Kidney epithelial cell (primary cell): Measurements from ENCODE around the gene ANKRD45. TPM values are rescaled to one million over a fixed set of nuclear protein-coding genes. Genes with fewer than 3 reads are reported as not detected.
A peak's percentile ranks its signal among the peaks of the same experiment; 100 is the strongest.

Experiments
- DNase-seq: peaks from one replicate; pipeline ENCODE4 v3.0.0-alpha.2; 2010; ENCODE audit warnings: low read depth
- H3K27me3 ChIP-seq: 2 replicates; pipeline ENCODE4 v1.6.0; 2011; ENCODE audit warnings: low read length; ENCODE audit not compliant: control insufficient read depth, insufficient read depth
- H3K36me3 ChIP-seq: 2 replicates; pipeline ENCODE4 v1.5.1; 2011; ENCODE audit warnings: low read length; ENCODE audit not compliant: control insufficient read depth, insufficient read depth
- H3K4me3 ChIP-seq: 2 replicates; pipeline ENCODE4 v1.5.1; 2011; ENCODE audit warnings: low read depth, mild to moderate bottlenecking, control low read depth, low read length
- CTCF ChIP-seq: IDR thresholded peaks from 2 replicates; pipeline ENCODE4 v1.5.1; 2011; ENCODE audit warnings: mild to moderate bottlenecking, moderate library complexity, low read length, control low read depth, inconsistent platforms; ENCODE audit not compliant: insufficient read depth, poor library complexity, severe bottlenecking
- total RNA-seq: library from RNA; depleted of rRNA; stranded (reverse); fragments of >200 nt; gene quantifications from 2 replicates; pipeline ENCODE4 v1.2.3, GENCODE V29; 2015

The ANKRD45 gene
- total RNA-seq, result 0.55 and 0.67 TPM in 2 replicates

GRCh38 chr1:173669491-173669941, at the start of gene ANKRD45:
ANKRD45 (minus strand) TSS chr1:173669851; CDS start chr1:173659418, 10,433 bp downstream.
- Histone ChIP-seq H3K36me3 (no peaks in the 10 kb centered on the region), H3K4me3 (peak within 1 kb of the TSS; percentile 67), H3K27me3 (no peaks in the 10 kb centered on the region)
- TF ChIP-seq CTCF, result peak; percentile 2
- DNase-seq, result no peak

- TF ChIP-seq CTCF, result no peak
- Histone ChIP-seq H3K4me3 (no peak overlapping the region), H3K36me3 (no peaks in the 10 kb centered on the region), H3K27me3 (no peaks in the 10 kb centered on the region)
- DNase-seq, result no peak
Observed at GRCh38 chr1:173717238-173717637, 47.6 kb upstream of the ANKRD45 start.

GRCh38 chr1:173715538-173715844, 45.8 kb upstream of the ANKRD45 start:
- no peaks in the 10 kb centered on the region for H3K36me3 ChIP-seq
- DNase-seq, result no peak
- peak overlapping the region; percentile 77 for H3K4me3 ChIP-seq
- TF ChIP-seq CTCF, result no peak
- H3K27me3 ChIP-seq, result no peaks in the 10 kb centered on the region

- Histone ChIP-seq H3K36me3 (no peaks in the 10 kb centered on the region), H3K27me3 (no peaks in the 10 kb centered on the region), H3K4me3 (peak within 1 kb of the TSS; percentile 77)
- TF ChIP-seq CTCF, result peak; percentile 2
- peak; percentile 56 for DNase-seq
Observed at GRCh38 chr1:173714759-173715537, 45.3 kb upstream of the ANKRD45 start, which contains the start of gene KLHL20. KLHL20 (plus strand) TSS chr1:173714981; CDS start chr1:173716044, 1,063 bp downstream.

GRCh38 chr1:173714441-173714758, 44.7 kb upstream of the ANKRD45 start:
- no peak for DNase-seq
- no peaks in the 10 kb centered on the region for H3K27me3 ChIP-seq
- no peaks in the 10 kb centered on the region for H3K36me3 ChIP-seq
- peak overlapping the region; percentile 19 for H3K4me3 ChIP-seq
- no peak for TF ChIP-seq CTCF

GRCh38 chr1:173708787-173709186, 39.1 kb upstream of the ANKRD45 start:
- Histone ChIP-seq H3K36me3 (no peaks in the 10 kb centered on the region), H3K27me3 (peaks cover 3% of the 10 kb centered on the region), H3K4me3 (no peak overlapping the region)
- no peak for TF ChIP-seq CTCF
- no peak for DNase-seq
